Measurements from ENCODE around the gene FBXL7. TPM values are rescaled to one million over a fixed set of nuclear protein-coding genes. Genes with fewer than 3 reads are reported as not detected.

The FBXL7 gene
- total and polyA plus RNA-seq, 4 donors = 1.9 to 15.5 (median 6.6) TPM

GRCh38 chr5:15785531-15785981 is 285.6 kb downstream of the FBXL7 start:
- peaks cover 0 to 12% (median 2%) of the 10 kb centered on the region in 5 donors for H3K4me1 ChIP-seq (ENCODE audit: control insufficient read depth in 5 of 5, insufficient read depth in 5 of 5, low read length in 5 of 5)
- H3K36me3 ChIP-seq (ENCODE audit: control insufficient read depth in 4 of 4, insufficient read depth in 4 of 4, low read length in 4 of 4) = no peaks in the 10 kb centered on the region
- TF ChIP-seq CTCF (IDR thresholded peaks at IDR 0.05; ENCODE audit: control extremely low read depth, extremely low read depth) = no peak
- H3K9ac ChIP-seq (ENCODE audit: insufficient read depth in 1 of 2, low read length in 2 of 2) = no peak overlapping the region
- H3K27ac ChIP-seq (ENCODE audit: low read depth in 1 of 2, low read length in 1 of 2) = no peak overlapping the region
- H3K27me3 ChIP-seq (ENCODE audit: control insufficient read depth in 3 of 3, insufficient read depth in 3 of 3, low read length in 2 of 3) = no peaks in the 10 kb centered on the region
- 88 to 90% methylated on average over 5 of the region's 5 CpGs for WGBS, 2 donors
- ATAC-seq (ENCODE audit: insufficient read depth, low FRiP score) (no peak), DNase-seq (no peak)
- peaks cover 0 to 2% (median 0%) of the 10 kb centered on the region in 4 donors for H3K9me3 ChIP-seq (ENCODE audit: control insufficient read depth in 4 of 4, insufficient read depth in 3 of 4, low read length in 3 of 4)
- no peak overlapping the region for H3K4me3 ChIP-seq

GRCh38 chr5:15786326-15786725 is 286.3 kb downstream of the FBXL7 start:
- Histone ChIP-seq H3K9me3 (ENCODE audit: control insufficient read depth in 4 of 4, insufficient read depth in 3 of 4, low read length in 3 of 4) (peaks cover 0 to 2% (median 0%) of the 10 kb centered on the region in 4 donors), H3K9ac (ENCODE audit: insufficient read depth in 1 of 2, low read length in 2 of 2) (no peak overlapping the region), H3K4me1 (ENCODE audit: control insufficient read depth in 5 of 5, insufficient read depth in 5 of 5, low read length in 5 of 5) (peaks cover 0 to 17% (median under 1%) of the 10 kb centered on the region in 5 donors), H3K27me3 (ENCODE audit: control insufficient read depth in 3 of 3, insufficient read depth in 3 of 3, low read length in 2 of 3) (no peaks in the 10 kb centered on the region), H3K27ac (ENCODE audit: low read depth in 1 of 2, low read length in 1 of 2) (no peak overlapping the region), H3K4me3 (no peak overlapping the region), H3K36me3 (ENCODE audit: control insufficient read depth in 4 of 4, insufficient read depth in 4 of 4, low read length in 4 of 4) (no peaks in the 10 kb centered on the region)
- no peak for TF ChIP-seq CTCF (IDR thresholded peaks at IDR 0.05; ENCODE audit: control extremely low read depth, extremely low read depth)
- DNase-seq (no peak), ATAC-seq (ENCODE audit: insufficient read depth, low FRiP score) (no peak)

- Histone ChIP-seq H3K36me3 (ENCODE audit: control insufficient read depth in 4 of 4, insufficient read depth in 4 of 4, low read length in 4 of 4) (no peaks in the 10 kb centered on the region), H3K27me3 (ENCODE audit: control insufficient read depth in 3 of 3, insufficient read depth in 3 of 3, low read length in 2 of 3) (no peaks in the 10 kb centered on the region), H3K4me3 (no peak overlapping the region), H3K9ac (ENCODE audit: insufficient read depth in 1 of 2, low read length in 2 of 2) (no peak overlapping the region), H3K4me1 (ENCODE audit: control insufficient read depth in 5 of 5, insufficient read depth in 5 of 5, low read length in 5 of 5) (peaks cover 0 to 20% (median 0%) of the 10 kb centered on the region in 5 donors), H3K9me3 (ENCODE audit: control insufficient read depth in 4 of 4, insufficient read depth in 3 of 4, low read length in 3 of 4) (peaks cover 0 to 2% (median 0%) of the 10 kb centered on the region in 4 donors), H3K27ac (ENCODE audit: low read depth in 1 of 2, low read length in 1 of 2) (no peak overlapping the region)
- no peak for TF ChIP-seq CTCF (IDR thresholded peaks at IDR 0.05; ENCODE audit: control extremely low read depth, extremely low read depth)
- 68 to 79% methylated on average over 5 of the region's 5 CpGs for WGBS, 2 donors
- DNase-seq (no peak), ATAC-seq (ENCODE audit: insufficient read depth, low FRiP score) (no peak)
Measured at GRCh38 chr5:15786884-15787283, 286.9 kb downstream of the FBXL7 start.

- DNase-seq (no peak), ATAC-seq (ENCODE audit: insufficient read depth, low FRiP score) (no peak)
- Histone ChIP-seq H3K4me1 (ENCODE audit: control insufficient read depth in 5 of 5, insufficient read depth in 5 of 5, low read length in 5 of 5) (peaks cover 0 to 23% (median 0%) of the 10 kb centered on the region in 5 donors), H3K9ac (ENCODE audit: insufficient read depth in 1 of 2, low read length in 2 of 2) (no peak overlapping the region), H3K36me3 (ENCODE audit: control insufficient read depth in 4 of 4, insufficient read depth in 4 of 4, low read length in 4 of 4) (no peaks in the 10 kb centered on the region), H3K27ac (ENCODE audit: low read depth in 1 of 2, low read length in 1 of 2) (no peak overlapping the region), H3K9me3 (ENCODE audit: control insufficient read depth in 4 of 4, insufficient read depth in 3 of 4, low read length in 3 of 4) (peaks cover 0 to 2% (median 0%) of the 10 kb centered on the region in 4 donors), H3K4me3 (no peak overlapping the region), H3K27me3 (ENCODE audit: control insufficient read depth in 3 of 3, insufficient read depth in 3 of 3, low read length in 2 of 3) (no peaks in the 10 kb centered on the region)
- no peak for TF ChIP-seq CTCF (IDR thresholded peaks at IDR 0.05; ENCODE audit: control extremely low read depth, extremely low read depth)
- WGBS, 2 donors = 69 to 71% methylated on average over 2 of the region's 2 CpGs
Measured at GRCh38 chr5:15787681-15788080, 287.7 kb downstream of the FBXL7 start.
